H1 (cell line): ENCODE measurements around the gene DNAJB6. TPM values are rescaled to one million over a fixed set of nuclear protein-coding genes. Genes with fewer than 3 reads are reported as not detected.

ENCODE experiments used
- CTCF ChIA-PET: fragments of 300-600 bp; sonication (Branson Sonifier 250); formaldehyde crosslinking; loops from one replicate; lab custom pipeline; 2021; ENCODE audit not compliant: partially characterized antibody; lab: Charles Lee
- POLR2A ChIA-PET: fragments of 300-600 bp; sonication (Branson Sonifier 250); formaldehyde crosslinking; loops from one replicate; lab custom pipeline; 2021; ENCODE audit warnings: inconsistent platforms; ENCODE audit not compliant: partially characterized antibody; lab: Charles Lee
- DNase-seq, 2 experiments: peaks; one replicate each; pipeline versions ENCODE4 v3.0.0 to v3.0.0-alpha.2; 2010 to 2022; ENCODE audit warnings: low spot score in 2 of 2, low read depth in 1 of 2, mixed read lengths in 1 of 2
- FAIRE-seq: peaks from 2 replicates; lab custom pipeline; 2011; peaks lifted over from hg19 to GRCh38; lab: Jason Lieb, UNC
- H2AFZ ChIP-seq: 2 replicates; pipeline ENCODE4 v1.8.1; 2012; ENCODE audit warnings: low read length, inconsistent platforms
- H2AK5ac ChIP-seq: 2 replicates; pipeline ENCODE4 v1.6.1; 2013; ENCODE audit warnings: low read depth, low read length
- H2BK120ac ChIP-seq: replicated peaks from 2 replicates; pipeline ENCODE3; 2013; ENCODE audit warnings: low read depth, low read length, inconsistent platforms
- H2BK12ac ChIP-seq: 2 replicates; pipeline ENCODE4 v1.6.1; 2013; ENCODE audit warnings: low read depth, low read length
- H2BK15ac ChIP-seq: 2 replicates; pipeline ENCODE4 v1.6.1; 2013; ENCODE audit warnings: low read length
- H2BK20ac ChIP-seq: 2 replicates; pipeline ENCODE4 v1.6.1; 2013; ENCODE audit warnings: low read length
- H2BK5ac ChIP-seq: 2 replicates; pipeline ENCODE4 v1.6.1; 2013; ENCODE audit warnings: low read depth, low read length
- H3K14ac ChIP-seq: 2 replicates; pipeline ENCODE4 v1.6.1; 2013; ENCODE audit warnings: inconsistent platforms; ENCODE audit not compliant: insufficient read length
- H3K18ac ChIP-seq: 2 replicates; pipeline ENCODE4 v1.6.1; 2013; ENCODE audit warnings: low read length; ENCODE audit errors: extremely low read depth
- H3K23ac ChIP-seq: 2 replicates; pipeline ENCODE4 v1.6.1; 2013; ENCODE audit warnings: inconsistent platforms; ENCODE audit not compliant: insufficient read length
- H3K23me2 ChIP-seq: 2 replicates; pipeline ENCODE4 v1.6.1; 2013; ENCODE audit warnings: low read depth, low read length
- H3K27ac ChIP-seq: 2 replicates; pipeline ENCODE4 v1.6.1; 2011; ENCODE audit warnings: low read depth, low read length, inconsistent platforms
- H3K27me3 ChIP-seq, 4 experiments: replicated peaks in 1 of 4; 1 replicate in 1 of 4; 2 replicates in 3 of 4; pipeline versions ENCODE4 v1.6.1 to v1.8.1; 2011 to 2013; ENCODE audit warnings: low read length in 3 of 4, mild to moderate bottlenecking in 3 of 4, inconsistent platforms in 2 of 4, mixed read lengths in 2 of 4, moderate library complexity in 1 of 4; ENCODE audit not compliant: control insufficient read depth in 3 of 4, insufficient read depth in 3 of 4; ENCODE audit errors: extremely low read depth in 1 of 4
- H3K36me3 ChIP-seq, 4 experiments: 2 replicates each; pipeline versions ENCODE4 v1.6.1 to v1.8.1; 2011 to 2013; ENCODE audit warnings: mild to moderate bottlenecking in 4 of 4, low read length in 3 of 4, moderate library complexity in 2 of 4, control low read depth in 1 of 4, inconsistent platforms in 1 of 4; ENCODE audit not compliant: insufficient read depth in 4 of 4, control insufficient read depth in 2 of 4
- H3K4ac ChIP-seq: replicated peaks from 2 replicates; pipeline ENCODE3; 2013; ENCODE audit warnings: low read length, low read depth, mixed read lengths, inconsistent platforms; ENCODE audit not compliant: insufficient read length
- H3K4me1 ChIP-seq, 4 experiments: replicated peaks in 1 of 4; 1 replicate in 1 of 4; 2 replicates in 3 of 4; pipeline versions ENCODE4 v1.6.1 to v1.8.1; 2011 to 2013; ENCODE audit warnings: low read length in 3 of 4, inconsistent platforms in 2 of 4, mixed read lengths in 1 of 4; ENCODE audit not compliant: insufficient read depth in 4 of 4, control insufficient read depth in 3 of 4
- H3K4me2 ChIP-seq, 2 experiments: 2 replicates each; pipeline versions ENCODE4 v1.6.1 to v1.8.1; 2011 to 2013; ENCODE audit warnings: low read depth in 2 of 2, low read length in 2 of 2, control low read depth in 1 of 2, inconsistent platforms in 1 of 2, mild to moderate bottlenecking in 1 of 2; ENCODE audit not compliant: insufficient read depth in 1 of 2
- H3K4me3 ChIP-seq, 4 experiments: fragments of 200-600, 300-600 bp in 1 of 4; sonication (generic), shearing (Covaris generic), sonication (Bioruptor Twin) in 1 of 4; 2 replicates each; pipeline versions ENCODE4 v1.5.1 to v1.8.1; 2011 to 2016; ENCODE audit warnings: low read length in 4 of 4, low read depth in 3 of 4, control low read depth in 2 of 4, inconsistent platforms in 2 of 4, mild to moderate bottlenecking in 2 of 4, mixed read lengths in 1 of 4, moderate library complexity in 1 of 4; ENCODE audit not compliant: insufficient read depth in 2 of 4; ENCODE audit errors: extremely low read depth in 1 of 4
- H3K56ac ChIP-seq: replicated peaks from 2 replicates; pipeline ENCODE3; 2013; ENCODE audit warnings: low read depth, mild to moderate bottlenecking, mixed read lengths, low read length, inconsistent platforms; ENCODE audit not compliant: insufficient read length
- H3K79me1 ChIP-seq: 2 replicates; pipeline ENCODE4 v1.6.1; 2013; ENCODE audit warnings: low read depth, low read length, control low read depth
- H3K79me2 ChIP-seq, 2 experiments: 2 replicates each; pipeline versions ENCODE4 v1.6.1 to v1.8.1; 2012 to 2013; ENCODE audit warnings: low read length in 2 of 2, mild to moderate bottlenecking in 2 of 2, inconsistent platforms in 1 of 2; ENCODE audit not compliant: insufficient read depth in 2 of 2, control insufficient read depth in 1 of 2
- H3K9ac ChIP-seq, 4 experiments: replicated peaks in 1 of 4; 1 replicate in 1 of 4; 2 replicates in 3 of 4; pipeline versions ENCODE4 v1.6.1 to v1.8.1; 2011 to 2013; ENCODE audit warnings: low read depth in 3 of 4, low read length in 3 of 4, control low read depth in 2 of 4, mild to moderate bottlenecking in 2 of 4, moderate library complexity in 2 of 4, inconsistent platforms in 1 of 4; ENCODE audit errors: extremely low read depth in 1 of 4
- H3K9me3 ChIP-seq, 2 experiments: 2 replicates each; pipeline versions ENCODE4 v1.6.1 to v1.8.1; 2012 to 2013; ENCODE audit warnings: mild to moderate bottlenecking in 2 of 2, moderate library complexity in 2 of 2, control low read depth in 1 of 2, inconsistent platforms in 1 of 2, low read depth in 1 of 2, low read length in 1 of 2, mixed read lengths in 1 of 2; ENCODE audit not compliant: insufficient read depth in 2 of 2
- H4K20me1 ChIP-seq, 2 experiments: replicated peaks in 1 of 2; 2 replicates each; pipeline versions ENCODE3 to v1.8.1; 2011 to 2013; ENCODE audit warnings: inconsistent platforms in 2 of 2, low read length in 2 of 2, mild to moderate bottlenecking in 1 of 2; ENCODE audit not compliant: insufficient read depth in 2 of 2, control insufficient read depth in 1 of 2
- H4K5ac ChIP-seq: 2 replicates; pipeline ENCODE4 v1.6.1; 2013; ENCODE audit warnings: low read length, low read depth, mixed read lengths, inconsistent platforms; ENCODE audit not compliant: insufficient read length
- H4K8ac ChIP-seq: 2 replicates; pipeline ENCODE4 v1.8.0; 2013; ENCODE audit warnings: mild to moderate bottlenecking, moderate library complexity, low read length, inconsistent platforms; ENCODE audit not compliant: insufficient read depth; ENCODE audit errors: extremely low read depth
- H4K91ac ChIP-seq: replicated peaks from 2 replicates; pipeline ENCODE3; 2013; ENCODE audit warnings: low read length, mixed read lengths, inconsistent platforms; ENCODE audit not compliant: insufficient read length
- ASH2L ChIP-seq: fragments of 200-600, 300-600 bp; sonication (generic); IDR thresholded peaks from one replicate; pipeline ENCODE4 v1.7.1; 2017; ENCODE audit warnings: low read length
- BCL11A ChIP-seq, 2 experiments: IDR thresholded peaks; one replicate each; pipeline ENCODE4 v1.6.1; 2011; ENCODE audit warnings: low read depth in 2 of 2, low read length in 2 of 2, mild to moderate bottlenecking in 2 of 2
- EP300 ChIP-seq, 2 experiments: IDR thresholded peaks; 1 replicate in 1 of 2; 2 replicates in 1 of 2; pipeline ENCODE4 v1.6.1; 2011 to 2012; ENCODE audit warnings: low read depth in 2 of 2, low read length in 2 of 2, mild to moderate bottlenecking in 2 of 2, borderline replicate concordance in 1 of 2, inconsistent platforms in 1 of 2, moderate library complexity in 1 of 2
- HDAC6 ChIP-seq: IDR thresholded peaks from one replicate; pipeline ENCODE4 v1.7.1; 2012; ENCODE audit warnings: low read depth, mild to moderate bottlenecking, inconsistent platforms, low read length, moderate library complexity
- JUN ChIP-seq: IDR thresholded peaks from 2 replicates; pipeline ENCODE4 v1.6.1; 2011; ENCODE audit warnings: low read depth, mild to moderate bottlenecking, improper control_type of control experiment, low read length
- MAFK ChIP-seq: IDR thresholded peaks from 2 replicates; pipeline ENCODE4 v1.6.1; 2012; ENCODE audit warnings: low read depth, mild to moderate bottlenecking, improper control_type of control experiment, low read length
- POU5F1 ChIP-seq: IDR thresholded peaks from 2 replicates; pipeline ENCODE4 v1.6.1; 2011; ENCODE audit warnings: low read depth, mild to moderate bottlenecking, low read length, moderate library complexity
- SAP30 ChIP-seq: fragments of 300-600 bp; sonication (generic); IDR thresholded peaks from 2 replicates; pipeline ENCODE4 v1.7.1; 2012; ENCODE audit warnings: low read length, moderate library complexity, mild to moderate bottlenecking, inconsistent platforms; ENCODE audit not compliant: insufficient read depth, insufficient replicate concordance
- SIN3A ChIP-seq, 2 experiments: IDR thresholded peaks in 1 of 2; conservative IDR thresholded peaks in 1 of 2; 2 replicates each; pipeline ENCODE4 v1.6.1; 2011 to 2012; ENCODE audit warnings: low read length in 2 of 2, improper control_type of control experiment in 1 of 2, low read depth in 1 of 2, mild to moderate bottlenecking in 1 of 2
- SP1 ChIP-seq: IDR thresholded peaks from 2 replicates; pipeline ENCODE4 v1.6.1; 2011; ENCODE audit warnings: low read depth, low read length
- SP4 ChIP-seq: IDR thresholded peaks from 2 replicates; pipeline ENCODE4 v1.6.1; 2012; ENCODE audit warnings: low read length, inconsistent platforms
- TBP ChIP-seq: IDR thresholded peaks from 2 replicates; pipeline ENCODE4 v1.6.1; 2011; ENCODE audit warnings: low read depth, low read length, improper control_type of control experiment
- WGBS, 2 experiments: shearing (Covaris generic) in 1 of 2; methylation state at CpG; one replicate each; pipeline versions ENCODE4 v1.1.6 to v1.1.7; 2013 to 2015; ENCODE audit warnings: low lambda C conversion rate in 2 of 2, mixed read lengths in 2 of 2, inconsistent platforms in 1 of 2, low coverage in 1 of 2, missing lambda C conversion rate in 1 of 2; ENCODE audit not compliant: insufficient replicate concordance in 2 of 2, insufficient coverage in 1 of 2, insufficient read length in 1 of 2; ENCODE audit errors: extremely low coverage in 1 of 2, missing lambda C conversion rate in 1 of 2; 5-methylcytosine and 5-hydroxymethylcytosine counted together
- polyA plus RNA-seq, 7 experiments: library from polyadenylated mRNA; depleted of rRNA in 3 of 7; stranded (reverse) in 5 of 7; unstranded in 2 of 7; fragments of >200 nt in 5 of 7; fragments of 200-250 nt in 2 of 7; gene quantifications; 1 replicate in 5 of 7; 2 replicates in 1 of 7; 4 replicates in 1 of 7; pipeline versions ENCODE4 v1.2.1 to v1.2.3, GENCODE V29; 2011 to 2013; ENCODE audit warnings: missing spikeins in 2 of 7, mixed read lengths in 2 of 7
- total RNA-seq: library from RNA; stranded (reverse); fragmentation: NEBNext Ultra II Directional; extraction: Animal tissue kit (Norgen Biotek cat#: 25700); gene quantifications from 2 replicates; pipeline ENCODE4 v1.2.1, GENCODE V29; 2021
- TF ChIP-seq, protein P1 (sequence below): IDR thresholded peaks from 2 replicates; pipeline ENCODE4 v1.6.1; 2011; ENCODE audit warnings: low read depth, mild to moderate bottlenecking, low read length; ENCODE audit not compliant: insufficient read depth

Gene DNAJB6
- total and polyA plus RNA-seq, 2 of the 8 experiments (the other 6 are each of a cell fraction or from before 2014, with no cell fraction given), result 166 to 295 TPM

DNA sequence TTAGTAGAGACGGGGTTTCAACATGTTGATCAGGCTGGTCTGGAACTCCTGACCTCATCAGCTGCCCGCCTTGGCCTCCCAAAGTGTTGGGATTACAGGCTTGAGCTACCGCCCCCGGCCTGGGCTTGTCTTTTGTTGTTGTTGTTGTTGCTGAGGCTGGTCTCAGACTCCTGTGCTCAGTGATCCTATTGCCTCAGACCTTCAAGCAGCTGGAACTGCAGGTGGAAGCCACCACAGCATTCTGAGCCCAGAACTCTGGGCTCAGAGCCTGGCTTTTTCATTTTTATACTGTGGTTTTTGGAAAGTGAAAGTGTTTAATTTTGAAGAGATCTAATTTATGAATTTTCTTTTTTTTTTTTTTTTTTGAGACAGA is 16.2 kb upstream of the DNAJB6 start:
- no peaks in the 10 kb centered on the region for H4K20me1 ChIP-seq
- no peak overlapping the region; the same call in 1 of the 2 replicates for H2BK12ac ChIP-seq
- no peaks in the 10 kb centered on the region for H3K27me3 ChIP-seq
- no peaks in the 10 kb centered on the region for H3K79me2 ChIP-seq
- H2BK120ac ChIP-seq, result peak overlapping the region; percentile 72
- no peak overlapping the region for H2AFZ ChIP-seq
- H2AK5ac ChIP-seq, result peak overlapping the region; percentile 96; the same call in 1 of the 2 replicates
- H3K9me3 ChIP-seq, result no peaks in the 10 kb centered on the region
- no peak overlapping the region for H4K8ac ChIP-seq
- no peak overlapping the region for H3K27ac ChIP-seq
- peak overlapping the region in 1 of 4 experiments; percentile 46; a peak in 2 of 8 replicates for H3K4me3 ChIP-seq
- H3K4me1 ChIP-seq, result peaks cover 0 to 6% (median 3%) of the 10 kb centered on the region in 4 experiments; a peak in 5 of 7 replicates
- peak overlapping the region; percentile 78 for H3K18ac ChIP-seq
- H2BK20ac ChIP-seq, result no peak overlapping the region
- no peak overlapping the region for H3K14ac ChIP-seq
- H3K79me1 ChIP-seq, result no peaks in the 10 kb centered on the region
- CTCF ChIA-PET, result interaction anchor here (1.2 to 1.8 kb wide), 3 partner anchors 19 to 47 kb away, joined by 3 to 7 read pairs (median 3); no protein-coding TSS in a partner anchor
- no peak overlapping the region for H3K9ac ChIP-seq
- H3K4ac ChIP-seq, result no peak overlapping the region
- no peak overlapping the region for H4K91ac ChIP-seq
- WGBS, 2 experiments, result 88% methylated on average over 4 of the region's 4 CpGs; no CpG with 5 or more reads in 1 of the 2 experiments
- DNase-seq (no peak), FAIRE-seq (no peak)
- no peaks in the 10 kb centered on the region for H3K23me2 ChIP-seq
- no peak overlapping the region for H3K56ac ChIP-seq
- POLR2A ChIA-PET, result interaction anchor here (1.0 to 9.4 kb wide), 4 partner anchors 10 to 18 kb away, joined by 12 to 62 read pairs (median 26); partner anchors contain the start of gene DNAJB6
- H3K36me3 ChIP-seq, result no peaks in the 10 kb centered on the region
- H3K4me2 ChIP-seq, result peak overlapping the region; percentile 36 to 51; a peak in 3 of 4 replicates
- H4K5ac ChIP-seq, result no peak overlapping the region
- H3K23ac ChIP-seq, result no peak overlapping the region
- no peak overlapping the region for H2BK15ac ChIP-seq
- peak overlapping the region; percentile 52; the same call in 1 of the 2 replicates for H2BK5ac ChIP-seq
- no peak for TF ChIP-seq BCL11A (IDR thresholded peaks at IDR 0.05; ENCODE audit: low read depth in 2 of 2, low read length in 2 of 2)
- no peak for TF ChIP-seq SP4
- TF ChIP-seq EP300 (IDR thresholded peaks at IDR 0.05; ENCODE audit: borderline replicate concordance in 1 of 2, low read depth in 2 of 2, low read length in 2 of 2), result no peak
- no peak for TF ChIP-seq ASH2L
- no peak for TF ChIP-seq MAFK
- TF ChIP-seq SAP30, result no peak
- TF ChIP-seq HDAC6, result no peak
- no peak for TF ChIP-seq POU5F1
- TF ChIP-seq JUN, result no peak
- TF ChIP-seq, protein P1, sequence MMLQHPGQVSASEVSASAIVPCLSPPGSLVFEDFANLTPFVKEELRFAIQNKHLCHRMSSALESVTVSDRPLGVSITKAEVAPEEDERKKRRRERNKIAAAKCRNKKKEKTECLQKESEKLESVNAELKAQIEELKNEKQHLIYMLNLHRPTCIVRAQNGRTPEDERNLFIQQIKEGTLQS, result no peak
- no peak for TF ChIP-seq SIN3A (conservative IDR thresholded peaks at IDR 0.05 in 1 of 2, IDR thresholded peaks at IDR 0.05 in 1 of 2; ENCODE audit: low read depth in 1 of 2, low read length in 2 of 2)
- TF ChIP-seq SP1, result no peak
- TF ChIP-seq TBP, result no peak
